WTC11 (cell line): ENCODE measurements around the gene SART1. TPM values are rescaled to one million over a fixed set of nuclear protein-coding genes. Genes with fewer than 3 reads are reported as not detected.

ENCODE experiments used
- ATAC-seq: fragments of 200-7000 bp; cut with Tn5 transposase; 2 replicates; pipeline ENCODE4 v1.10.0; 2021; ENCODE audit warnings: mild to moderate bottlenecking, moderate library complexity
- CTCF ChIA-PET: fragments of 300-600 bp; sonication (Branson Sonifier 250); formaldehyde crosslinking; loops from one replicate; lab custom pipeline; 2021; ENCODE audit warnings: antibody characterized with exemption; lab: Charles Lee
- POLR2A ChIA-PET: fragments of 350-600 bp; sonication (Branson Sonifier 250); formaldehyde crosslinking; loops from one replicate; lab custom pipeline; 2021; ENCODE audit warnings: antibody characterized with exemption; lab: Charles Lee
- DNase-seq: peaks from one replicate; pipeline ENCODE4 v3.0.0; 2021; ENCODE audit warnings: low spot score
- H3K27ac Mint-ChIP-seq: 2 replicates; pipeline ENCODE4 v1.8.0; 2021; ENCODE audit warnings: mixed read lengths
- H3K27me3 Mint-ChIP-seq: 2 replicates; pipeline ENCODE4 v1.8.0; 2021; ENCODE audit warnings: low read depth, mild to moderate bottlenecking, moderate library complexity, mixed read lengths
- H3K36me3 Mint-ChIP-seq: 2 replicates; pipeline ENCODE4 v1.8.0; 2021; ENCODE audit warnings: mixed read lengths
- H3K4me1 Mint-ChIP-seq: 2 replicates; pipeline ENCODE4 v1.8.0; 2022; ENCODE audit warnings: mixed read lengths
- H3K4me3 Mint-ChIP-seq: 2 replicates; pipeline ENCODE4 v1.8.0; 2021; ENCODE audit warnings: mild to moderate bottlenecking, moderate library complexity, mixed read lengths
- H3K9me3 Mint-ChIP-seq: 2 replicates; pipeline ENCODE4 v1.8.0; 2021; ENCODE audit warnings: mixed read lengths
- AFF4 ChIP-seq: sonication (generic); formaldehyde crosslinking; IDR thresholded peaks from 2 replicates; pipeline ENCODE4 v1.8.1; 2023; ENCODE audit warnings: mild to moderate bottlenecking, missing genetic modification reagents, borderline replicate concordance
- CBFB ChIP-seq: sonication (generic); formaldehyde crosslinking; IDR thresholded peaks from 2 replicates; pipeline ENCODE4 v1.8.1; 2022; ENCODE audit warnings: mild to moderate bottlenecking, low read depth, missing genetic modification reagents
- E2F5 ChIP-seq: sonication (generic); formaldehyde crosslinking; IDR thresholded peaks from 2 replicates; pipeline ENCODE4 v1.8.1; 2022; ENCODE audit warnings: mild to moderate bottlenecking, moderate library complexity, missing genetic modification reagents
- ELF4 ChIP-seq: sonication (generic); formaldehyde crosslinking; IDR thresholded peaks from 2 replicates; pipeline ENCODE4 v1.8.1; 2022; ENCODE audit warnings: low read depth, mild to moderate bottlenecking, moderate library complexity, missing genetic modification reagents
- ETV6 ChIP-seq: sonication (generic); formaldehyde crosslinking; IDR thresholded peaks from 2 replicates; pipeline ENCODE4 v1.8.1; 2022; ENCODE audit warnings: mild to moderate bottlenecking, missing genetic modification reagents
- FOXP1 ChIP-seq: sonication (generic); formaldehyde crosslinking; IDR thresholded peaks from 2 replicates; pipeline ENCODE4 v1.8.0; 2022; ENCODE audit warnings: missing genetic modification reagents, mild to moderate bottlenecking, moderate library complexity, borderline replicate concordance
- FOXP4 ChIP-seq: sonication (generic); formaldehyde crosslinking; IDR thresholded peaks from 2 replicates; pipeline ENCODE4 v1.8.0; 2022; ENCODE audit warnings: mild to moderate bottlenecking, missing genetic modification reagents
- GTF2I ChIP-seq: fragments of 250-450 bp; sonication (Bioruptor Pico); conservative IDR thresholded peaks from 2 replicates; pipeline ENCODE4 v1.4.0; 2021; ENCODE audit warnings: mild to moderate bottlenecking
- HMGXB4 ChIP-seq: sonication (generic); formaldehyde crosslinking; IDR thresholded peaks from 2 replicates; pipeline ENCODE4 v1.8.1; 2023; ENCODE audit warnings: mild to moderate bottlenecking, moderate library complexity, missing genetic modification reagents
- IRF2 ChIP-seq: sonication (generic); formaldehyde crosslinking; IDR thresholded peaks from 2 replicates; pipeline ENCODE4 v1.8.0; 2022; ENCODE audit warnings: low read depth, missing genetic modification reagents, borderline replicate concordance
- JAZF1 ChIP-seq: fragments of 250-450 bp; sonication (Bioruptor Pico); IDR thresholded peaks from 2 replicates; pipeline ENCODE4 v1.9.0; 2021; ENCODE audit warnings: moderate library complexity, mild to moderate bottlenecking, inconsistent platforms
- MAX ChIP-seq: sonication (generic); formaldehyde crosslinking; IDR thresholded peaks from 2 replicates; pipeline ENCODE4 v1.8.0; 2022; ENCODE audit warnings: mild to moderate bottlenecking, missing genetic modification reagents
- MYBL2 ChIP-seq: sonication (generic); formaldehyde crosslinking; IDR thresholded peaks from 2 replicates; pipeline ENCODE4 v1.8.1; 2023; ENCODE audit warnings: mild to moderate bottlenecking, moderate library complexity, missing genetic modification reagents
- NR2C2 ChIP-seq: sonication (generic); formaldehyde crosslinking; IDR thresholded peaks from 2 replicates; pipeline ENCODE4 v1.8.0; 2022; ENCODE audit warnings: mild to moderate bottlenecking, missing genetic modification reagents
- SMAD3 ChIP-seq: sonication (generic); formaldehyde crosslinking; IDR thresholded peaks from 2 replicates; pipeline ENCODE4 v1.8.0; 2022; ENCODE audit warnings: missing genetic modification reagents, mild to moderate bottlenecking, borderline replicate concordance
- SOX15 ChIP-seq: fragments of 250-450 bp; sonication (Bioruptor Pico); IDR thresholded peaks from 2 replicates; pipeline ENCODE4 v1.9.0; 2021; ENCODE audit warnings: mild to moderate bottlenecking
- ZNF219 ChIP-seq: sonication (generic); formaldehyde crosslinking; IDR thresholded peaks from 2 replicates; pipeline ENCODE4 v1.8.0; 2023; ENCODE audit warnings: missing genetic modification reagents, mild to moderate bottlenecking, borderline replicate concordance
- ZNF263 ChIP-seq: sonication (generic); formaldehyde crosslinking; IDR thresholded peaks from 2 replicates; pipeline ENCODE4 v1.8.1; 2022; ENCODE audit warnings: low read depth, mild to moderate bottlenecking, moderate library complexity, missing genetic modification reagents
- ZNF281 ChIP-seq: sonication (generic); formaldehyde crosslinking; IDR thresholded peaks from 2 replicates; pipeline ENCODE4 v1.8.0; 2023; ENCODE audit warnings: mild to moderate bottlenecking, missing genetic modification reagents
- total RNA-seq: library from RNA; stranded (reverse); gene quantifications from 3 replicates; pipeline ENCODE4 v1.2.3, GENCODE V29; 2021

Gene SART1
- total RNA-seq, 1 experiment from 2014 or later, result 57.0 TPM

GRCh38 chr11:66012946-66013761 is 51.6 kb downstream of the SART1 start:
- POLR2A ChIA-PET, result interaction anchor here (0.6 kb wide), 1 partner anchor 124 kb away, joined by 8 read pairs; no protein-coding TSS in a partner anchor
- CTCF ChIA-PET, result interaction anchor here (0.6 to 3.5 kb wide), 7 partner anchors 9 to 154 kb away, joined by 3 to 42 read pairs (median 7); partner anchors contain the start of gene FIBP
- no peak for TF ChIP-seq JAZF1 (CRISPR knock-in tag)
- no peak for TF ChIP-seq ELF4 (CRISPR knock-in tag)
- TF ChIP-seq NR2C2, result no peak
- TF ChIP-seq ZNF281 (CRISPR knock-in tag), result no peak
- TF ChIP-seq ETV6 (CRISPR knock-in tag), result no peak
- no peak for TF ChIP-seq ZNF263 (CRISPR knock-in tag)
- no peak for TF ChIP-seq GTF2I
- no peak for TF ChIP-seq ZNF219 (CRISPR knock-in tag)
- no peak for TF ChIP-seq MYBL2 (CRISPR knock-in tag)
- no peak for TF ChIP-seq E2F5 (CRISPR knock-in tag)
- TF ChIP-seq HMGXB4, result no peak
- ATAC-seq (no peak), DNase-seq (no peak)
- no peaks in the 10 kb centered on the region for H3K4me1 Mint-ChIP-seq
- no peak overlapping the region for H3K4me3 Mint-ChIP-seq
- H3K27me3 Mint-ChIP-seq, result peaks cover 22% of the 10 kb centered on the region
- no peak overlapping the region for H3K27ac Mint-ChIP-seq
- H3K9me3 Mint-ChIP-seq, result no peaks in the 10 kb centered on the region
- H3K36me3 Mint-ChIP-seq, result no peaks in the 10 kb centered on the region

GRCh38 chr11:66013762-66014100 is 52.2 kb downstream of the SART1 start:
- H3K27ac Mint-ChIP-seq, result no peak overlapping the region
- no peaks in the 10 kb centered on the region for H3K9me3 Mint-ChIP-seq
- ChIA-PET CTCF (interaction anchor here (0.6 to 3.5 kb wide), 6 partner anchors 9 to 685 kb away, joined by 3 to 42 read pairs (median 12); partner anchors contain the start of gene FIBP), POLR2A (no interaction called here)
- H3K36me3 Mint-ChIP-seq, result no peaks in the 10 kb centered on the region
- DNase-seq (no peak), ATAC-seq (no peak)
- H3K27me3 Mint-ChIP-seq, result peaks cover 22% of the 10 kb centered on the region
- no peak overlapping the region for H3K4me3 Mint-ChIP-seq
- no peaks in the 10 kb centered on the region for H3K4me1 Mint-ChIP-seq
- TF ChIP-seq E2F5 (CRISPR knock-in tag) (no peak), CBFB (CRISPR knock-in tag) (no peak), AFF4 (CRISPR knock-in tag) (no peak), MAX (CRISPR knock-in tag) (no peak), MYBL2 (CRISPR knock-in tag) (no peak), SMAD3 (CRISPR knock-in tag) (no peak), SOX15 (no peak), FOXP1 (CRISPR knock-in tag) (no peak), ZNF219 (CRISPR knock-in tag) (no peak), IRF2 (CRISPR knock-in tag) (no peak), FOXP4 (CRISPR knock-in tag) (no peak)
